Measurements from ENCODE around the gene ATP5F1D.
"Not testable (repeated sequence)": the region's sequence is repeated elsewhere in the genome, so short reads cannot be mapped to it uniquely, and the experiment has no call there.

The ATP5F1D gene

DNA sequence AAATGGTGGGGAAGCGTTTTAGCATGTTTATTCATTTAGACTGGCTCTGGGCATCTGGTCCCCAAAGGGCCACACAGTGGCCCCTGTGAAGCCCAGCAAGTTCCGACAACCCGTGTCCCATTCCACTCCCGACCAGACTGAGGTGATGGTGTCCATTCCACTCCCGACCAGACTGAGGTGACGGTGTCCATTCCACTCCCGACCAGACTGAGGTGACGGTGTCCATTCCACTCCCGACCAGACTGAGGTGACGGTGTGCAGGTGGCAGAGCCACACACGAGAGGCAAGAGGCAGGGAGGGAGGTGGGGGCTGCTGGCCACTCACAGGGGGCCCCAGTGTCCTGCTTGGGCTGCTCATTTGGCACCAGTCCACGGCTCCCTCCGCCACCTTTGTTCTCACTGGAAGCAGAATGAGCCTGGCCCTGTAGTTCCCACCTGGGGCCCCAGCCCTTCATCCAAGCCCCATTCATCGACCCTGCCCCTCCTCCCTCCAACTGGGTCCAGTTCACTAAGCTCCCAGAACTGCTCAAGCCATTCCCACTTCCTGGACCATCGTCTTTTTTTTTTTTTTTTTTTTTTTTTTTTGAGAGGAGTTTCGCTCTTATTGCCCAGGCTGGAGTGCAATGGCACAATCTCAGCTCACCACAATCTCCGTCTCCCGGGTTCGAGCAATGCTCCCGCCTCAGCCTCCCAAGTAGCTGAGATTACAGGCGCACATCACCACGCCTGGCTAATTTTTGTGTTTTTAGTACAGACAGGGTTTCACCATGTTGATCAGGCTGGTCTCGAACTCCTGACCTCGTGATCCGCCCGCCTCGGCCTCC is 4.9 kb downstream of the ATP5F1D start:
- not testable (repeated sequence) for H3K4me1 ChIP-seq (ENCODE audit: insufficient read depth, low read length); H3K27ac ChIP-seq (ENCODE audit: low read length); H3K27me3 ChIP-seq (ENCODE audit: insufficient read depth, low read length); H3K9ac ChIP-seq (ENCODE audit: low read depth, low read length); H3K36me3 ChIP-seq (ENCODE audit: insufficient read depth, low read depth, low read length); H3K4me3 ChIP-seq (ENCODE audit: low read length); H3K9me3 ChIP-seq (ENCODE audit: insufficient read depth, low read depth, low read length)

DNA sequence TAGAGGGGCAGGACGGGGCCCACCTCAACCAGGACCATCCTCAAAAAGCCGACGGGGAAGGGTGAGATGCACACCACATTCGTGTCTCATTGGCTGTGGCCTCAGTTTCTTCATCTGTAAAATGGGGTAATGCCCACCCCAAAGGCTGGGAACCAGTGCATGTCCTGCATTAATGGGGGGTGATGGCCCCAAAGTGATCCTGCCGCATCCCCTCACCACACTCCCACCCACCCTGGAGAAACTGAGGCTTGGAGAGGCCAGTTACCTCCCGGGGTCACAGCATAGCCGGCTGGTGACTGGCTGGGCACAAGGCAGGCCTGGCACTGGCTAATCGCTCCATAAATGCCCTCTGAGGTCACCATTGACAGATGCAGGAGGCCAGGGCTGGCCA is 6.2 kb downstream of the ATP5F1D start:
- no peaks in the 10 kb centered on the region for H3K9me3 ChIP-seq (ENCODE audit: insufficient read depth, low read depth, low read length)
- H3K9ac ChIP-seq (ENCODE audit: low read depth, low read length) = no peak overlapping the region; the same call in 1 of the 2 replicates
- no peaks in the 10 kb centered on the region for H3K27me3 ChIP-seq (ENCODE audit: insufficient read depth, low read length)
- peak overlapping the region; percentile 76; the same call in 1 of the 2 replicates for H3K4me3 ChIP-seq (ENCODE audit: low read length)
- H3K36me3 ChIP-seq (ENCODE audit: insufficient read depth, low read depth, low read length) = peaks cover 17% of the 10 kb centered on the region
- H3K27ac ChIP-seq (ENCODE audit: low read length) = no peak overlapping the region
- 0 out of 2 replicates have a peak, but pooled peaks cover 4% of the 10 kb centered on the region for H3K4me1 ChIP-seq (ENCODE audit: insufficient read depth, low read length)

DNA sequence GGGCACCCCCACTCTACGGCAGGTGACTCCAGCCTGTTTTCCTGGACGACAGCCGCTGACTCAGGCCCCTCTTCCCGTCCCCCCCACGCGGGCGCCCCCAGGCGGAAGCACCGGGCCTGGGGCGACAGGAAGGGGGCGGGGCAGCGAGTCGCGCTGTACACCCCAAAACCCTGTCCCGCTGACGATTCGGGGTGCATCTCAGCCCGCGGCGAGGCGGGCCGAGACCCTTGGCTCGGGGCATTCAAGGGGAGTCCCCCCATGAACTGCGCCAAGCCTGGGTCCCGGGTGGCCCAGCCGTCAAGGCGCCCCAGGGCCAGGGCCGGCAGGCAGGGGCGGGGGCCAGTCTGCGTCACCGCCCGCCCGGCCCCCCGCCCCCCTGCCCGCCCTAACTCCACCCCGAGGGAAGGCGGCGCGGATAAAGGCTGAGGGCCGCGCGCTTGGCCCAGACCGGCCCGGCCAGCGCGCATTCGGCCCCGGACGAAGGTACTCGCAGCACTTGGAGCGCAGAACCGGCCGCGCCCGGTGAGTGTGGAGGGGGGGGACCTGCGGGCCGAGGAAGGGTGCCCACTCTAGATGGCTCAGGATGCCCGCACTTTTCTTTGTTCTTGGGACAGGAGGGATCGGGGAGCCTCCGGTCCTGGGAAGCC is 6.7 kb downstream of the ATP5F1D start, which contains the start of gene MIDN:
Gene MIDN (plus strand): TSS at position 445 of the 647 bp plus-strand sequence. CDS start 1,714 bp downstream, outside the sequence.
- Histone ChIP-seq H3K27me3 (ENCODE audit: insufficient read depth, low read length) (no peaks in the 10 kb centered on the region), H3K9me3 (ENCODE audit: insufficient read depth, low read depth, low read length) (no peaks in the 10 kb centered on the region), H3K4me1 (ENCODE audit: insufficient read depth, low read length) (0 out of 2 replicates have a peak, but pooled peaks cover 4% of the 10 kb centered on the region), H3K36me3 (ENCODE audit: insufficient read depth, low read depth, low read length) (peaks cover 19% of the 10 kb centered on the region), H3K4me3 (ENCODE audit: low read length) (peak within 1 kb of the TSS; percentile 76), H3K27ac (ENCODE audit: low read length) (peak within 1 kb of the TSS; percentile 77), H3K9ac (ENCODE audit: low read depth, low read length) (peak within 1 kb of the TSS; percentile 83)

DNA sequence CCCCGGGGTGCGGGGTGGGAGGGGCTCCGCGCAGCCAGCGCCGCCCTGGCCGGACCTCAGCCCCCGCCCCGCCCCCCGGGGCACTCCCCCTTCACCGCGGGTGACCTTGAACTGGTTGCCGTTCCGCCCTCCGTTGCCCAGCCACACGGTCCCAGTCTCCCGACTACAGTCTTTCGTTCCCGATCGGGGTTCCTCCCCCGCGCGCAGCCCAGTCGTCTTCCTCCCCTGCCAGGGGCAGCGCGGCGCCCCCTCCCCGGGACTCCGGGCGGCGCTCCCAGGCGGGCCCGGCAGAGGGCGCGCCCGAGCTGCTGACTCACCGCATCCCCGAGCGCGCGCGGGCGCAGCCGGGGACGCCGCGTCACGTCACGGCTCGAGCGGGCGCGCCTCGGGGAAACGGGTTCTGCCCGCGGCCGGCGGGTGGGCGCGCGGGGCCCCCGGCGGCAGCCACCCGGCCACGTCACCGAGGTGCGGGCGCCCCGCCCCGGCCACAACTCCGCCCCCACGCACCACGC is 7.3 kb downstream of the ATP5F1D start:
- H3K9ac ChIP-seq (ENCODE audit: low read depth, low read length) = peak overlapping the region; percentile 83
- H3K9me3 ChIP-seq (ENCODE audit: insufficient read depth, low read depth, low read length) = no peaks in the 10 kb centered on the region
- peak overlapping the region; percentile 77 for H3K27ac ChIP-seq (ENCODE audit: low read length)
- peaks cover 25% of the 10 kb centered on the region for H3K36me3 ChIP-seq (ENCODE audit: insufficient read depth, low read depth, low read length)
- 0 out of 2 replicates have a peak, but pooled peaks cover 4% of the 10 kb centered on the region for H3K4me1 ChIP-seq (ENCODE audit: insufficient read depth, low read length)
- no peaks in the 10 kb centered on the region for H3K27me3 ChIP-seq (ENCODE audit: insufficient read depth, low read length)
- H3K4me3 ChIP-seq (ENCODE audit: low read length) = peak overlapping the region; percentile 76

DNA sequence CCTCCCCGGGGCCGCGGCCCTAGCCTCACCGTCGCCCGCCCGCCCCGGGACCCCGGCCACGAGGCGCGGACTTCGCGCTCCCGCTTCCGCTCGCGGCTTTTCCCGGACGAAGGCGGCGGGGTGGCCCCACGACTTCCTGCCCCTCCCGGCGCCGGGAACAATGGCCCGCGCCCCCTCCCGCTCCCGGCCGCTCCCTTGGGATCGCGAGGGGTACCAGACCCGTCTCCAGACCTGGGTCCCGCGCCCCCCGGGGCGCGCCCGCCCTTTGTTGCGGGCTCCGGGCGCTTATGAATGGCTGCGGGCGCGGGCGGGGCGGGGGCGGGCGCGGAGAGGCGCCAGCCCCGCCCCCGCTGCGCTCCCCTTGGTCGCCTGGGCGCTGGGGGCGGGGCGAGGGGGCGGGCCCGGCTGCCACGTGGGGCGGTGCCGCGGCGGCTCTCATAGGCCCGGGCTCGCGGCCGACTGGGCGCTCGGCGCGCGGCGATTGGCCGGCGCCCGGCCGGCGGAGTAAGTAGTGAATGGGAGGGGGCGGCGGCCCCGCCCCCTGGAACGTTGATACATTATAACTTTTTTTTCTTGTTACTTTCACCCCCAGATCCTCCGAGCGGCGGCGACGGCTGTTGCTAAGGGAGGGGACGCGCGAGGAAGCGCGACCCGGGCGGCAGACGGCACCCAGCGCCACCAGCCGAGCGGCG is 7.9 kb downstream of the ATP5F1D start:
- Histone ChIP-seq H3K9ac (ENCODE audit: low read depth, low read length) (peak overlapping the region; percentile 78; the same call in 1 of the 2 replicates), H3K27ac (ENCODE audit: low read length) (no peak overlapping the region), H3K4me3 (ENCODE audit: low read length) (peak overlapping the region; percentile 71; the same call in 1 of the 2 replicates), H3K9me3 (ENCODE audit: insufficient read depth, low read depth, low read length) (no peaks in the 10 kb centered on the region), H3K36me3 (ENCODE audit: insufficient read depth, low read depth, low read length) (peaks cover 31% of the 10 kb centered on the region), H3K4me1 (ENCODE audit: insufficient read depth, low read length) (0 out of 2 replicates have a peak, but pooled peaks cover 4% of the 10 kb centered on the region), H3K27me3 (ENCODE audit: insufficient read depth, low read length) (no peaks in the 10 kb centered on the region)

DNA sequence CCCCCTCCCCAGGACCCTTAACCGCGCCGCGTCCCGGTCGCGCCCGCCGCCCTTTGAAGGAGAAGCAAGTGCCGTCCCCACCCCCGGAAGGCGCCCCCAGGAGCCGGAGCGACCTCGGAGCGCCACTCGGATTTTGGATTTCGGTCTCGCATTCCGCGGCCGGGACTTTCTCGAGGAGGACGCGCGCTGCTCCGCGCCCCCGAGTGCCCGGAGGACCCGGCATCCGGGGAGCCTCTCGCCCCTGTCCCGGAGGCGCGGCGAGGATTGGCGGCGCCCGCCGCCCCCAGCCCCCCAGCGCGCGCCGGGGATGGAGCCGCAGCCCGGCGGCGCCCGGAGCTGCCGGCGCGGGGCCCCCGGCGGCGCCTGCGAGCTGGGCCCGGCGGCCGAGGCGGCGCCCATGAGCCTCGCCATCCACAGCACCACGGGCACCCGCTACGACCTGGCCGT is 8.5 kb downstream of the ATP5F1D start:
- Histone ChIP-seq H3K4me3 (ENCODE audit: low read length) (peak overlapping the region; percentile 93; the same call in 1 of the 2 replicates), H3K36me3 (ENCODE audit: insufficient read depth, low read depth, low read length) (peaks cover 36% of the 10 kb centered on the region), H3K27ac (ENCODE audit: low read length) (no peak overlapping the region), H3K9ac (ENCODE audit: low read depth, low read length) (peak overlapping the region; percentile 99; the same call in 1 of the 2 replicates), H3K4me1 (ENCODE audit: insufficient read depth, low read length) (no peaks in the 10 kb centered on the region), H3K9me3 (ENCODE audit: insufficient read depth, low read depth, low read length) (no peaks in the 10 kb centered on the region), H3K27me3 (ENCODE audit: insufficient read depth, low read length) (no peaks in the 10 kb centered on the region)

DNA sequence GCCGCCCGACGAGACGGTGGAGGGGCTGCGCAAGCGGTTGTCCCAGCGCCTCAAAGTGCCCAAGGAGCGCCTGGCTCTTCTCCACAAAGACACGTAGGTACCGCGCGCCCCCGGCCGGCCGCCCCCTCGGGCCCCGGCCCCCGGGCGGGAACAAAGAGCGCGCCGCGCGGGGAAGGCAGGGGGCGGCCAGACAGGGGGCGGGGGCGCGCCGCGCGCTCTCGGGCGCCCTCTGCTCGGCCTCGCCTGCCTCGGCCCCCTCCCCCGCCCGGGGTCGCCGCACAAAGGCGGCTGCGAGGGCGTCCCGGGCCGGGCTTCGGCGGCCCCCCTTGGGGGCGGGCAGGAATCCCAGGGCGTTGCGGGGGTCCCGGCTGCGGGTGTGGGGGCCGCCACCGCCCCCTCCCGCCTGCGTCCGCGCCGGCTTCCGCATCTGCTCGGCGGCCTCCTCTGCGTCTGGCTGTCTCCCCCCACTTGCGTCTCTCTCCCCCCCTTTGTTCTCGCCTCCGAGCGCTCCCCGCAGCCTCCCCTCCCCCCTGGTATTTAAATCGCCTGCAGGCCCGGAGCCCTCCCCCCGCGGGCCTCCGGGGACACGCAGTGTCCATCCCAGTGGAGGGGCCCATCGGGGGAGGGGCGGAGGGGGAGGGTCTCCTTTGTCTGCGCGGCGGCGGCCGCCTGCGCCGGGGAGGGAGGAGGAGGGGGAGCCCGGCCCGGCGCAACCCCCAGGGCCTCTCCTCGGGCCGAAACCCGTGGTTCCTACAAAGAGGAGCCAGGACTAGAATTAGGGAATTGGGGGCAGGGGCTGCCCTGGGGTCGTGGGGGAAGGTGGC is 9.1 kb downstream of the ATP5F1D start:
- Histone ChIP-seq H3K36me3 (ENCODE audit: insufficient read depth, low read depth, low read length) (peaks cover 43% of the 10 kb centered on the region), H3K27me3 (ENCODE audit: insufficient read depth, low read length) (no peaks in the 10 kb centered on the region), H3K4me3 (ENCODE audit: low read length) (peak overlapping the region; percentile 93), H3K9me3 (ENCODE audit: insufficient read depth, low read depth, low read length) (no peaks in the 10 kb centered on the region), H3K27ac (ENCODE audit: low read length) (peak overlapping the region; percentile 85), H3K4me1 (ENCODE audit: insufficient read depth, low read length) (no peaks in the 10 kb centered on the region), H3K9ac (ENCODE audit: low read depth, low read length) (peak overlapping the region; percentile 99)

DNA sequence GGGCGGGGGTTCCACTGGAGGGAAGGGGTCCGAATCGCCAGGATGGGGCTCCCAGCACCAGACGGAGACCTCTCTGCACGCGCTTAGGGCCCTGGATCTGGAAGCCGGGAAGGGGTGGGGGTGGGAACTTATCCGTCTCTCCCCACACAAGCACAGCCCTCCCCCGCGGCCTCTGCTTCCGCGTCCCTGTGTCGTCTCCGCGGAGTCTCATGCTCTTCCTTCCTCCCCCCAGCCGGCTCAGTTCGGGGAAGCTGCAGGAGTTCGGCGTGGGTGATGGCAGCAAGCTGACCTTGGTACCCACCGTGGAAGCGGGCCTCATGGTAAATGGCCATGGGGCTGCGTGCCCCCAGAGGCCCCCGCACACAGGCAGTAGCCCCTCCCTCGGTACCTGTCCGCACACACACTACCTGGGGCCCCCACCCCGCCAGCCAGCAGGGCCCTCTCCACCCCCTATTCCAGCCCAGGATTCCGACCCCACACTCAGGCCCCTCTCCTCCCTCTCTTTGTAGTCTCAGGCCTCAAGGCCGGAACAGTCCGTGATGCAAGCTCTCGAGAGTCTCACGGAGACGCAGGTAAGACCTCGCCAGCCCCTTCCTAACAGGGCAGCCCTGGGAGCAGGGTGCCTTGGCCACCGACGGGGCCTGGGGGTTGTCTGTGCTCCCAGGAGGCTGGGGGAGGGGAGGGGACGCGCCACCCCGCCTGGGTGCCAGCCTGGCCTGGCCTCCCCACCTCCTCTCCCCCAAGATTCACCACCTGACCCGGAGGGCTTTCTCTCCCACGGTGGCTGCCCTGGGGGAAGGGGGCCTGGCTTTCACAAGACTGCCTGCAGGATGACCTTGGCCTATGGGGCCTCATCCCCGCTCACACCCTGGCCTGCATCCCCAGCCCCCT is 10.0 kb downstream of the ATP5F1D start:
- H3K9me3 ChIP-seq (ENCODE audit: insufficient read depth, low read depth, low read length) = no peaks in the 10 kb centered on the region
- no peaks in the 10 kb centered on the region for H3K4me1 ChIP-seq (ENCODE audit: insufficient read depth, low read length)
- H3K27ac ChIP-seq (ENCODE audit: low read length) = peak overlapping the region; percentile 85
- H3K27me3 ChIP-seq (ENCODE audit: insufficient read depth, low read length) = no peaks in the 10 kb centered on the region
- H3K36me3 ChIP-seq (ENCODE audit: insufficient read depth, low read depth, low read length) = peaks cover 51% of the 10 kb centered on the region
- peak overlapping the region; percentile 93 for H3K4me3 ChIP-seq (ENCODE audit: low read length)
- peak overlapping the region; percentile 99 for H3K9ac ChIP-seq (ENCODE audit: low read depth, low read length)

DNA sequence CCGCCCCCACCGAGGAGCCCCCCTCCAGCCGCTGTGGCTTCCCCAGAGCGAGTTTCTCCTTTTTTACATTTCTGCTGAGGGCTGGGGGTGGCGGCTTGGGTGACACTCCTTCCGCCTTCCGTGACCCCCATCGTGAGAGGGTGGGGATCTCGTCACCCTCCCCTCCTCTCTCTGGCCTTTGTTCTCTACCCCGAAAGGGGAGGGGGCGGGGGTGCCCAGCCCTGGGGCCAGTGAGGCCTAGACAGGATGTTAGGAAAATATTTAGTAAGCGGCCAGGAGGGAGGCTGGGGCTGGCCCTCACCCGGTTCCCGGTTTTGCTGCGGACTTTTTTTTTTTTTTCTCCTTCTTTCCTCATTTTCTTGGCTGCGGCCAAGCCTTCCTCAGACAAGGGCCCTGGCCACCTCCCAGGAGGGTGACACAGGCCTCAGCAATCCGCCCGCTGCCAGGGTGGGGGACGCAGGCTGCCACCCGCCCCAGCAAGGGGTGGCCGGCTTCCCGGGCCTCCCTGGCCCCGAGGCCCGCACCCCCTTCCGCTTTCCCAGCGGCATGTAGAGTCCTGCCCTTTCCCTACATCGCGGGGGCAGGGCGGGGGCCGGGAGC is 10.8 kb downstream of the ATP5F1D start:
- Histone ChIP-seq H3K9ac (ENCODE audit: low read depth, low read length) (peak overlapping the region; percentile 99; the same call in 1 of the 2 replicates), H3K4me3 (ENCODE audit: low read length) (peak overlapping the region; percentile 93; the same call in 1 of the 2 replicates), H3K27me3 (ENCODE audit: insufficient read depth, low read length) (no peaks in the 10 kb centered on the region), H3K36me3 (ENCODE audit: insufficient read depth, low read depth, low read length) (peaks cover 59% of the 10 kb centered on the region), H3K27ac (ENCODE audit: low read length) (peak overlapping the region; percentile 49), H3K4me1 (ENCODE audit: insufficient read depth, low read length) (no peaks in the 10 kb centered on the region), H3K9me3 (ENCODE audit: insufficient read depth, low read depth, low read length) (no peaks in the 10 kb centered on the region)
